Measurements from ENCODE around the gene PRLHR.

PRLHR gene

DNA sequence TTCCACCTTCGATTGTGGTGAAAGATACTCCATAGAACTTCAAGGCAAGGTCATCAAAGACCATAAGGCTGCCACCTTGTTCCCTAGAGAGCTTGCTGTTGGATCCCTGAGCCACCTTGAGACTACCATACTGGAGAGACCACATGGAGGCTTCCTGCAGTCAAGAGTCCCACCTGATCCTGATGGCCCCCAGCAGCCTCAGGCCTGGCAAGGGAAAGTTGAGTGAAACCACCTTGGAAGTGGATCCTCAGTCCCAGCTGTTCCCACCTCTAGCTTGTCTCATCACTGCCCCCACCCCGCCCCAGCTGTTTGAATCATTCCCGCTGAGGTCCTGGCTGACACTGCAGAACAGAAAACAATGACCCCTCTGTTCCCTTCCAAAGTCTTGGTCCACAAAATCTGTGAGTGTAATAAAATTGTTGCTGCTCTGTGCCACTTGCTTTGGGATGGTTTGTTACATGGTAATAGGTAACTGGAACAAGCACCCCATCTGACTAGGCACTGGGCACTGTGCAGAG, 32.0 kb downstream of the PRLHR start:
- no peak for DNase-seq (ENCODE audit: low read depth in 2 of 2)

DNA sequence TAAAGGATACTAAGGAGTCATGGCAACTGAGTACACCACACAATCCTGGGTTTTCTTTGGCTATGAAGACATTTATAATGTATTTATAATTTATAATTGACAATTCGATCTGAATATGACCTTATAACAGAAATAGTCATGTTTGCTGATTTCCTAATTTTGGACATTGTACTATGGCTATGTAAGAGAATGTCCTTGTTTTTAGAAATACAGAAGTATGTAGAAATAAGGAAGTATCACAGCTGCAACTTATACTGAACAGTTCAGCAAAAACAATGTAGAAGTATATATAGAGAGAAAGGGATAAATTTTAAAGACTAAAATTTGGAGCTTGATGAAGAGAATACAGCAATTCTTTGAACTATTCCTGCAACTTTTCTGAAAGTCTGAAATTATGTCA, 32.6 kb downstream of the PRLHR start:
- DNase-seq (ENCODE audit: low read depth in 2 of 2) = no peak

DNA sequence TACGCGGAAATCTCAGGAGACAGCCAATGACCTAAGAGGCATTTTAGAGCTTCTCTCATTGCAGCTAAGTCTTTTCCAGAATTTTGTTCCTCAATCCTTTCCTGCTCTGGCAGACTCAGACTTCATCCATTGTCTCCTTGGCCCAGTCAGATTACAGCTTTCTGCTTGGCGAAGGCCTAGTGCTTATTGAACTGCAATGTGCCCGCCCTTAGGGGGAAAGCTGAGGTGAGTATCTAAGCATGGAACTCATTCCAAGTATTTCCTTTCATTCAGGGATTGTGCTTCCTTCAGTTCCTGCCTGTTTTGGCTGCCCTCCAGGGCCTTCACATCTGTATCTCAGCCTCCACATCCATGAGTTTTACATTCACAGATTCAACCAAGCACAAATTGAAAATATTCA, 37.5 kb downstream of the PRLHR start:
- no peak for DNase-seq (ENCODE audit: low read depth in 2 of 2)

DNA sequence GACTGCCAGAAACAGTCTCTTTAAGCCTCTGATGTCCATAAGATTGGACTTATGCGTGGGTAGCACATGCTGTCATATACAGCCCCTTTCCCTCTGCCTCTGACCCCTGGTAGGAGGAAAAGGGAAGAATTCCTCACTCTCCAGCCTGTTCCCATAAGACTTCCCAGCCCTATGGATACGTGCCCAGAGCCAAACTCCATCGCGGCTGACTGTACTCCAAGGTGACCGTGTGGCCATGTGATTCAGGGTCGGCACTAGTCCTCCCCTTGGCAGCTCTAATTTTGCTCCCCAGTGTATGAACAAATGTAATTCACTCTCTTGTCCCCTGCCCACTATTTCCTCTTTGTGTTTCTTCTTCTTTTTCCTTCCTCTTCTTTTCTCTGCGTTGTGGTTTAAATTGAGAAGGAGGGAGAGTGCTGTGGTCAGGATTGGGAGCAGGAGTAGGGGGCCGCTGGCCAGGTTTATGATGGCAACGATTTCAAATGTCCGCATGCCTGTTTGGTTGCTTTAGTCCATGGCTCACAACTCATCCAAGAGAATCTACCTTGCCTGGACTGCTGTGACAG, 43.8 kb downstream of the PRLHR start:
- DNase-seq (ENCODE audit: low read depth in 2 of 2) = no peak

DNA sequence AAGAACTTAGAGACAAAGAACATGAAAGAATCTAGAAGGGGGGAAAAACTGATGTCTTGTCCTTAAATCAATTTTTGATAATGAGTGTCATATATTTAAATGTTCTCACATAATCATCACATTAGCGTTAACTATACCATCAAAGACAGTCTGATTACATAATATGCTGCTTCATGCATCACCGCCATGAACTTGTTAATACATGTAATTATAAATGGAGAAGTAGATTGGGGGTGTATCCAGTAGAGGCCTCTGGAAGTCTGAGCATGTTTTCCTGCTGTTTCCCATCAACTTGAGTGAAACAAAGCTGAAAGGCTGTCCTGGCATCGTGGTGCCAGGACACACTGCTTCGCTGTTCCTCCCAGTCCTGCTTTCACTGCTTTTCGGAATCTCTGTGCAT, 48.2 kb downstream of the PRLHR start:
- no peak for DNase-seq (ENCODE audit: low read depth in 2 of 2)

DNA sequence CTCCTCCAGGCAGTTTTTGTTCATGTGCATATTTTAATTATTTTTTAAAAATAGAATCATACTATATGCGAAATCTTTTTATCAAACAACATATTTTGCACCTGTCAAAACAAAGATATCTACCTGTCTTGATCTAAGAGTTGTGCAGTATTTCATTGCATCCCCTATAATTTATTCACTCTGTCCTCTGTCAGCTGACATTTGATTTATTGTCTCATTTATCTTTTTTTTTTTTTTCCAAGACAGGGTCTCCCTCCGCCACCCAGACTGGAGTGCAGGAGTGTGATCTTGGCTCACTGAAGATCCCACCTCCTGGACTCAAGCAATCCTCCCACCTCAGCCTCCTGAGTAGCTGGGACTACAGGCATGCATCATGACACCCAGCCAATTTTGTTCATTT, 49.0 kb downstream of the PRLHR start:
- DNase-seq (ENCODE audit: low read depth in 2 of 2) = no peak

DNA sequence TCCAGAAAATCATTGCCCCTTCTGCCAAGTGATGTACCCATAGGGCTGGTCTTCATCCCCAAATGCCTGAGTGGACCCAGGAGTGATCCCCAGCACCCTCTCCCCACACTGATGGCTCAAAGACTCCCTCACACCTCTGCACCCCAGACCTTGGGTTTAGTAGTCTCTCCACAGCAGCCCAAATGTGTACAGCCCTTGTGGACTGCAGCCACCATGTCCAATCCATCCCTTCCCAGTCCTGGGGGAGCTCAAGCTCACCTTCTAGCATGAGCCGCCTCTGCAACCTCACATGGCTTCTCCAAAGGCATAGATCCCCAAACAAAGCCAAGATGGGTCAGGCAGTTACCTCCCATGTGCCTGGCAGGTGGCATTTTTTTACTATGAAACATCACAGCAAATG, 50.1 kb downstream of the PRLHR start:
- DNase-seq (ENCODE audit: low read depth in 2 of 2) = no peak

DNA sequence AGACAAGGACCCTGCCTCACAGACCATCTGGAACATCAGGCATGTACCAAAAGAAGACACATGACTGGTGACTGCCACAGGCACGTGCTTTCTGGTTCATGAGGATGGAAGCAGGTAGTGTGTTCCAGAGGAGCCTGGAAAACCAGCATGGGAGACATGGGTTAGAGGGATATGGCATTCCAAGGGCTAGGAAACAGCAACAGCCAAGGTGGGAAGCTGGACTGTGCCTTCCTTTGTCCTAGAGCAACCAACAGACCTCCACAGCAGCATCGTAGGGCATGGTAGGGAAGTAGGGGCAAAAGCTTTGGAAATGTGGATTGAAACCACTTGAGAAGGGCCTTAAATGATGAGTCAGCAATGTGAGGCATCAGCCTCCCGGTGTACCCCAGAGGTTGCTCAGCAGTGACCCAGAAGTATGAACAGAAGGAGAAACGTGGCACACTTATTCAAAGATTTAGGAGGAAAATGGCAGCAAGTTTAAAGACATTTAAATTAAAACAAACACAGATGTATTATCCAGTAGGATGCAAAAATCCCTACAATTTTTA, 51.0 kb downstream of the PRLHR start:
- no peak for DNase-seq (ENCODE audit: low read depth in 2 of 2)

DNA sequence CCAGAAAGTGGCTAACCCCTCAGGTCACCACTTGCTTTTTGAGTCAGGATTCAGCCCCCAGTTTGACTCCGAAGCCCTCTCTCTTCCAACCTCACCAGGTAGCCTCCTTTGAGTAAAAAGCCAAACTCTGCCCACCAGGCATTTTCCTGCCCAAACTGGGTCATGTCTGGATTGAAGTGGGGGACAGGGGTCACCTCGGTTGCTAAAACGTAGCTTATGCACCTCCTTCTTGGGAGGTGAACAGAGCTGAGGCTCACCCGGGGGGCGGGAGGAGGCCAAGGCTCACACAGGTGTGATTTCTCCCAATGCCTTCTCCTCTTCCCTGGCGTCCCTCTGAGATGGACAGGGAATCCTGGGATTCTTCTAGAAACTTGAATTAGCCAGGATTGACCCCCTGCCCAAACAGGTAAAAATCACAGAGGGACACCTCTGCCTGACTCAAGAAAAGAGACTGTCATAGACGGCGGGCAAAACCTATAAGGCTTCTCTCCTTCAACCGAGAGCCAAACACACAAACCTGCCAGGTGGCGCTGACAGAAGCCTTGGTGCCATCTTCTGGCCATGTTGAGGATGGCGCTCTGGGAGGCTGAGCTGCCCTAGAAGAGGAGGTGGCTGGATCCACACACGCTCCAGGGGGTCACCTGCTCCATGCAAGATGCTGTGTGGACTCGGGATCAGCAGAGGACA, 51.6 kb downstream of the PRLHR start:
- DNase-seq (ENCODE audit: low read depth in 2 of 2) = peak; percentile 18 to 22

DNA sequence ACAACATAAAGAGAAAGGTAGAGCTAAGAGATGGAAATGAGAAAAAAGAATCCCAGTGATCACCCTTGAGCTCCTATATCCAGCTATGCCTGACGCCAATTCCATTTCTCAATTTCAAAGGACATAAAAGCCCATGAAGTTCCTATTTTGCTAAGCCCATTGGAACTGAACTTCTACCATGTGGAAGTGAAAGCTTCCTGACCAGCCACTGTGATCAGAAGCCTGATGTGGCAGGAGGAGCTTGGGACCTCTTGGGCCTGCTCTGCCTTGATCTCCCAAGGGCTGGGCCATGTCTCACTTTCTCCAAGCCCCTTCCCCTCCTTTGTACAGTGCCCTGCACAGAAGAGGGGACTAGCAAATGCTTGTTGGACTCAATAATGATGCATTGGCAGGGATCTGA, 52.7 kb downstream of the PRLHR start:
- no peak for DNase-seq (ENCODE audit: low read depth in 2 of 2)

DNA sequence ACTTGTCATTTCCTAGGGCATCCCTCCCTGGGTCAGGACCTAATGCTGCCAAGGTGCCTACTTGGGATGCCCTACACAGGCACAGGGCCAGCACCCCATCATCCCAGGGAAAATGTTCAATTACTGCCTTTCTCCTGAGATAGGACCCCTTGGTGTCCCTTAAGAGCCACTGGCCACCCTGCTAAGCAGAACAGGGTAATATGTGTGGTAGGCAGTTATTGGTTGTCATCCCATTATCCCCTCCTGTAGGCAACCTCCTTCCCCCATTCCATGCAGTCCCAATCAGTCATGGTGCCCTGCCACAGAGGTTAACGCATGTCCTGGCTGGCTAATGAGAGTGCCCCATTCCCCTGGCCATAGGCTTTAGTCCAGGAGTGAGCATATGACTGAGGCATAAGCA, 53.2 kb downstream of the PRLHR start:
- no peak for DNase-seq (ENCODE audit: low read depth in 2 of 2)

DNA sequence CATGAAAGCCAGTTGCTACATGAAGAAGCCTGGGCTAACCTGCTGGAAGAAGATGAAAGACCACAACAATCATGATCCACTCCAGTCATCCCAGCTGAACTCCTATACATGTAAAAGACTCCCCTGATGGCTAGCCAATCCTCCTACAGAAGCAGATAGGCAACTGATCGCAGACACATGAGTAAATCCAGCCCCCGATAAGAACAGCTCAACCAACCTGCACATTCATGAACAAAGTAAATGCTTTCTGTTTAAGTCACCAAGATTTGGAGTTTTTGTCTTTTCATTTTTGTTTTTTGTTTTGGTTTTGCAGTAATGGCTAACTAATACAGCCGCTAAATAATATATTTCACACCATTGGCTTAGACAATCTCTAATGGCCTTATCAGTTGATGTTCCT, 53.7 kb downstream of the PRLHR start:
- DNase-seq (ENCODE audit: low read depth in 2 of 2) = no peak
